ENCODE data around the gene APOL4. TPM values are rescaled to one million over a fixed set of nuclear protein-coding genes. Genes with fewer than 3 reads are reported as not detected.

APOL4 gene
- total RNA-seq, 1 experiment from 2014 or later, result 0.31 TPM

GRCh38 chr22:36143956-36144355 lies 57.7 kb downstream of the APOL4 start:
- H3K4me3 Mint-ChIP-seq, result no peak overlapping the region
- POLR2A ChIA-PET, result no interaction called here

GRCh38 chr22:36143066-36143815 lies 58.4 kb downstream of the APOL4 start:
- POLR2A ChIA-PET, result no interaction called here
- H3K27ac Mint-ChIP-seq, result no peak overlapping the region
- H3K4me1 Mint-ChIP-seq, result peaks cover 23% of the 10 kb centered on the region
- DNase-seq (ENCODE audit: low spot score) (no peak), ATAC-seq (no peak)
- no peak overlapping the region for H3K4me3 Mint-ChIP-seq
- no peaks in the 10 kb centered on the region for H3K9me3 Mint-ChIP-seq
- CTCF ChIA-PET, result interaction anchor here (0.7 to 4.2 kb wide), 2 partner anchors 37 to 175 kb away, joined by 3 to 25 read pairs; no protein-coding TSS in a partner anchor
- H3K36me3 Mint-ChIP-seq, result no peaks in the 10 kb centered on the region
- no peaks in the 10 kb centered on the region; the same call in 1 of the 2 replicates for H3K27me3 Mint-ChIP-seq (ENCODE audit: low read depth)
- TF ChIP-seq ZNF263 (CRISPR knock-in tag; IDR thresholded peaks at IDR 0.05; ENCODE audit: low read depth) (no peak), SMAD3 (CRISPR knock-in tag; IDR thresholded peaks at IDR 0.05; ENCODE audit: borderline replicate concordance) (no peak), AFF4 (CRISPR knock-in tag; IDR thresholded peaks at IDR 0.05; ENCODE audit: borderline replicate concordance) (no peak), NFE2L1 (CRISPR knock-in tag; IDR thresholded peaks at IDR 0.05) (no peak), CREB1 (CRISPR knock-in tag; IDR thresholded peaks at IDR 0.05) (no peak), ZNF121 (CRISPR knock-in tag; IDR thresholded peaks at IDR 0.05) (no peak), CDX4 (CRISPR knock-in tag; IDR thresholded peaks at IDR 0.05; ENCODE audit: borderline replicate concordance) (no peak), ZBTB43 (CRISPR knock-in tag; IDR thresholded peaks at IDR 0.05) (no peak), NR2C2 (CRISPR knock-in tag; IDR thresholded peaks at IDR 0.05) (no peak), NFYB (CRISPR knock-in tag; conservative IDR thresholded peaks at IDR 0.05; ENCODE audit: low read depth) (no peak), ZMAT4 (CRISPR knock-in tag; IDR thresholded peaks at IDR 0.05) (no peak)

More at GRCh38 chr22:36143956-36144355, 57.7 kb downstream of the APOL4 start:
- DNase-seq (ENCODE audit: low spot score) (no peak), ATAC-seq (no peak)
- H3K27ac Mint-ChIP-seq, result no peak overlapping the region
- CTCF ChIA-PET, result interaction anchor here (0.7 to 4.2 kb wide), 3 partner anchors 35 to 176 kb away, joined by 3 to 34 read pairs (median 25); no protein-coding TSS in a partner anchor
- no peaks in the 10 kb centered on the region; the same call in 1 of the 2 replicates for H3K27me3 Mint-ChIP-seq (ENCODE audit: low read depth)
- TF ChIP-seq ZNF396 (CRISPR knock-in tag; IDR thresholded peaks at IDR 0.05; ENCODE audit: borderline replicate concordance), result no peak
- no peak for TF ChIP-seq ATF6 (CRISPR knock-in tag; IDR thresholded peaks at IDR 0.05)
- TF ChIP-seq IRF2 (CRISPR knock-in tag; IDR thresholded peaks at IDR 0.05; ENCODE audit: borderline replicate concordance, low read depth), result no peak
- no peak for TF ChIP-seq ZBTB21 (CRISPR knock-in tag; IDR thresholded peaks at IDR 0.05; ENCODE audit: borderline replicate concordance)
- no peak for TF ChIP-seq MYBL2 (CRISPR knock-in tag; IDR thresholded peaks at IDR 0.05)
- no peak for TF ChIP-seq ZNF416 (CRISPR knock-in tag; IDR thresholded peaks at IDR 0.05)
- TF ChIP-seq AFF4 (CRISPR knock-in tag; IDR thresholded peaks at IDR 0.05; ENCODE audit: borderline replicate concordance), result no peak
- no peak for TF ChIP-seq CREB1 (CRISPR knock-in tag; IDR thresholded peaks at IDR 0.05)
- peaks cover 23% of the 10 kb centered on the region for H3K4me1 Mint-ChIP-seq
- H3K9me3 Mint-ChIP-seq, result no peaks in the 10 kb centered on the region
- no peaks in the 10 kb centered on the region for H3K36me3 Mint-ChIP-seq

All from WTC11 (cell line).